WTC11 (cell line): ENCODE data around the gene SPACA5. TPM values are rescaled to one million over a fixed set of nuclear protein-coding genes. Genes with fewer than 3 reads are reported as not detected.
"Not testable (repeated sequence)": the region's sequence is repeated elsewhere in the genome, so short reads cannot be mapped to it uniquely, and the experiment has no call there.

Experiments used
- ATAC-seq: fragments of 200-7000 bp; cut with Tn5 transposase; 2 replicates; pipeline ENCODE4 v1.10.0; 2021; ENCODE audit warnings: mild to moderate bottlenecking, moderate library complexity
- Bru-seq: library from RNA; stranded (reverse); fragments of 400-500 nt; gene quantifications from one replicate; lab custom pipeline; 2021; lab: Mats Ljungman, UMichigan
- CTCF ChIA-PET: fragments of 300-600 bp; sonication (Branson Sonifier 250); formaldehyde crosslinking; loops from one replicate; lab custom pipeline; 2021; ENCODE audit warnings: antibody characterized with exemption; lab: Charles Lee
- POLR2A ChIA-PET: fragments of 350-600 bp; sonication (Branson Sonifier 250); formaldehyde crosslinking; loops from one replicate; lab custom pipeline; 2021; ENCODE audit warnings: antibody characterized with exemption; lab: Charles Lee
- DNase-seq: peaks from one replicate; pipeline ENCODE4 v3.0.0; 2021; ENCODE audit warnings: low spot score
- H3K27ac Mint-ChIP-seq: 2 replicates; pipeline ENCODE4 v1.8.0; 2021; ENCODE audit warnings: mixed read lengths
- H3K27me3 Mint-ChIP-seq: 2 replicates; pipeline ENCODE4 v1.8.0; 2021; ENCODE audit warnings: low read depth, mild to moderate bottlenecking, moderate library complexity, mixed read lengths
- H3K36me3 Mint-ChIP-seq: 2 replicates; pipeline ENCODE4 v1.8.0; 2021; ENCODE audit warnings: mixed read lengths
- H3K4me1 Mint-ChIP-seq: 2 replicates; pipeline ENCODE4 v1.8.0; 2022; ENCODE audit warnings: mixed read lengths
- H3K4me3 Mint-ChIP-seq: 2 replicates; pipeline ENCODE4 v1.8.0; 2021; ENCODE audit warnings: mild to moderate bottlenecking, moderate library complexity, mixed read lengths
- H3K9me3 Mint-ChIP-seq: 2 replicates; pipeline ENCODE4 v1.8.0; 2021; ENCODE audit warnings: mixed read lengths
- FOXJ3 ChIP-seq: sonication (generic); formaldehyde crosslinking; IDR thresholded peaks from 2 replicates; pipeline ENCODE4 v1.9.0; 2021; ENCODE audit warnings: missing genetic modification reagents, mild to moderate bottlenecking, borderline replicate concordance
- FOXK1 ChIP-seq: sonication (generic); formaldehyde crosslinking; IDR thresholded peaks from 2 replicates; pipeline ENCODE4 v1.8.0; 2022; ENCODE audit warnings: mild to moderate bottlenecking, moderate library complexity, missing genetic modification reagents
- IRF2 ChIP-seq: sonication (generic); formaldehyde crosslinking; IDR thresholded peaks from 2 replicates; pipeline ENCODE4 v1.8.0; 2022; ENCODE audit warnings: low read depth, missing genetic modification reagents, borderline replicate concordance
- NFATC4 ChIP-seq: fragments of 250-450 bp; sonication (Bioruptor Pico); IDR thresholded peaks from 2 replicates; pipeline ENCODE4 v1.9.0; 2021; ENCODE audit warnings: mild to moderate bottlenecking
- NFYB ChIP-seq: sonication (generic); formaldehyde crosslinking; conservative IDR thresholded peaks from 2 replicates; pipeline ENCODE4 v1.8.0; 2022; ENCODE audit warnings: low read depth, missing genetic modification reagents
- OVOL2 ChIP-seq: fragments of 250-450 bp; sonication (Bioruptor Pico); IDR thresholded peaks from 2 replicates; pipeline ENCODE4 v1.9.0; 2021; ENCODE audit warnings: mild to moderate bottlenecking, borderline replicate concordance
- ZNF317 ChIP-seq: sonication (generic); formaldehyde crosslinking; IDR thresholded peaks from 2 replicates; pipeline ENCODE4 v1.8.1; 2023; ENCODE audit warnings: low read depth, mild to moderate bottlenecking, moderate library complexity, missing genetic modification reagents, borderline replicate concordance
- ZNF423 ChIP-seq: fragments of 250-450 bp; sonication (Bioruptor Pico); IDR thresholded peaks from 2 replicates; pipeline ENCODE4 v2.1.2; 2022; ENCODE audit warnings: mild to moderate bottlenecking, moderate library complexity
- long read RNA-seq, 3 experiments: library from RNA in 1 of 3; library from capped mRNA in 1 of 3; library from polyadenylated mRNA in 1 of 3; unstranded in 2 of 3; stranded (forward) in 1 of 3; transcript quantifications; one replicate each; pipeline ENCODE4 v2.0.0, GENCODE V29; 2021
- total RNA-seq: library from RNA; stranded (reverse); gene quantifications from 3 replicates; pipeline ENCODE4 v1.2.3, GENCODE V29; 2021
- TF ChIP-seq, protein P1 (sequence below): sonication (generic); formaldehyde crosslinking; IDR thresholded peaks from 2 replicates; pipeline ENCODE4 v1.8.1; 2022; ENCODE audit warnings: low read depth, missing genetic modification reagents, borderline replicate concordance
- TF ChIP-seq, protein P2 (sequence below): sonication (generic); formaldehyde crosslinking; IDR thresholded peaks from 2 replicates; pipeline ENCODE4 v1.8.1; 2023; ENCODE audit warnings: mild to moderate bottlenecking, missing genetic modification reagents, moderate library complexity
- TF ChIP-seq, protein P3 (sequence below): sonication (generic); formaldehyde crosslinking; IDR thresholded peaks from 2 replicates; pipeline ENCODE4 v1.8.1; 2023; ENCODE audit warnings: mild to moderate bottlenecking, moderate library complexity, missing genetic modification reagents

Gene SPACA5
- total RNA-seq: not detected in 3 replicates
- percentile 15 among the genes with signal in this experiment for Bru-seq, nascent RNA
- long read RNA-seq, experiment 1: 0 reads
- long read RNA-seq, experiment 2: 0 reads
- long read RNA-seq, experiment 3: 0 reads

DNA sequence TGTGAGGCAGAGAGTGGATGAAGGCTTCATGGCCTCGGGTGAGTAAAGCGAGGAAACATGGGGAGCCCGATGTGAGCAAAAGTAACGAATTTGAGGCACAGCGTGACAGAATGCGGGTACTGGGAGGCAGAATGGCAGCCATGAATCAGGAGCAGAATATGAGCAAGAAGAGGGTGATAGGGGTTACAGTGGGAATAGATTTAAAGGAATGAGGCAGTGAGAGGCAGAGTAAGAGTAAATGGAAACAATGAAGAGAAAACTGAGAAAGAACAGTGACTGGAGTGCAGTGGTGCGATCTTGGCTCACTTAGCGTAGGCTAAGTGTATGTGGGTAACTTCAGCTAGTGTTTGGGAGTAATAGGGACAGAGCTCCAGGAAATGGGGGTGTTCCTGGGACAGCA, at the start of gene SPACA5:
Gene SPACA5, plus strand, starts transcription at position 301 of the 400 bp plus-strand sequence. CDS start 815 bp downstream, outside the sequence.
- H3K27ac Mint-ChIP-seq, H3K9me3 Mint-ChIP-seq, H3K27me3 Mint-ChIP-seq, H3K4me1 Mint-ChIP-seq, CTCF ChIA-PET, DNase-seq, POLR2A ChIA-PET, ATAC-seq, H3K4me3 Mint-ChIP-seq, H3K36me3 Mint-ChIP-seq: not testable (repeated sequence)

DNA sequence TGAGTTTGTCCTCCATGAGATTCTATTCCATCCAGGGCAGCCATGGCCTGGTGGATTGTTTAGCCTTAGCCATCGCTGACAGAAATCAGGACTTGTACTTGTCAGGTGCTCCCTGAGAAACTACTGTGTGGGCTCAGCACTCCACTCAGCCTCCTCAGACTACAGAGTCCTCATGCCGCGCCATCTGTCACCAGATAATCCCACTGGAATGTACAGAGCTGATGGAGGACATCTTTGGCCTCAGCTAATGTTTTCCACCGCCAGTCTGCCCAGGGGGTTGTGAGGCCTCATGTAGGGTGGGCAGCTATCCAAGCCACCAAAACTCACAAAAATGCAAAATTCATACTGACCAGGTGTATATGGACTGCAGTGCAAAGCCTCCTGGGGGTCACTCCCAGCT, 48.6 kb upstream of the SPACA5 start:
- not testable (repeated sequence) for H3K27me3 Mint-ChIP-seq, ATAC-seq, H3K27ac Mint-ChIP-seq

DNA sequence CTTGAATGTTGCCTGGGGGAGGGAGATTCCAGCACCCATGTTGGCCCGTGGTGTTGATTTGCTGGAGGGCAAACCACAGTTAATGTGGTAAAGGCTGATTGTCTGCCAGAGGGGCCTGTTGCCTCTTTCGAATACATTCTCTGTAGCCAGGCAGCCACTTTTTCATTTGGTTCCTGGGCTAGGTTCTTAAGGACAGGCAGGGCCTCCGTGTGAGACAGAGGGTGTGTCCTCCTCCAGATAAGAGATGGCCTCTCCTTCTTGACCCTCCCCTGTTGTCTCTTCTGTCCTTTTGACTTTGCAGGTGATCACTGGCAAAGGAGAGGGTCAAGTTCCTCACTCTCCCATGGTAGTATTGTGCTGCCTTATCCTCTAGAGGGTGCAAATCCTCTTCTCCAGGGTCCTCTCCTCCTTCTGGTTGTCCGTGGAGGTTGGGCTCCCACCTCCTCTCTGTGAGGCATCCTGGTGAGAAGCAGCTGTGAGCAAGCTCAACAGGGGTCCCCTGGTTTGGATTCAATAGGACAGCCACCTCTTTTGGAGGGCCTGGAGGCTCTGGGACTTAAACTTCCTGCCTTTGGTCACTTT, 47.9 kb upstream of the SPACA5 start:
- TF ChIP-seq OVOL2: no peak
- peak; percentile 77 for TF ChIP-seq ZNF423 (CRISPR knock-in tag)
- POLR2A ChIA-PET: no interaction called here
- H3K36me3 Mint-ChIP-seq: peaks cover 17% of the 10 kb centered on the region
- H3K9me3 Mint-ChIP-seq: peaks cover 22% of the 10 kb centered on the region
- H3K27me3 Mint-ChIP-seq: no peaks in the 10 kb centered on the region
- DNase-seq (no peak), ATAC-seq (peak; percentile 79)
- no peak overlapping the region for H3K4me3 Mint-ChIP-seq
- peaks cover 5% of the 10 kb centered on the region for H3K4me1 Mint-ChIP-seq
- CTCF ChIA-PET: interaction anchor here (0.9 to 1.6 kb wide), 2 partner anchors 22 to 152 kb away, joined by 3 to 7 read pairs; no protein-coding TSS in a partner anchor
- H3K27ac Mint-ChIP-seq: no peak overlapping the region

More for the DNA sequence above, 48.6 kb upstream of the SPACA5 start:
- CTCF ChIA-PET: interaction anchor here (0.9 to 1.6 kb wide), 2 partner anchors 22 to 151 kb away, joined by 3 to 7 read pairs; no protein-coding TSS in a partner anchor
- POLR2A ChIA-PET, H3K4me1 Mint-ChIP-seq, DNase-seq, H3K4me3 Mint-ChIP-seq: not testable (repeated sequence)
- H3K9me3 Mint-ChIP-seq: peaks cover 22% of the 10 kb centered on the region
- peaks cover 17% of the 10 kb centered on the region for H3K36me3 Mint-ChIP-seq

DNA sequence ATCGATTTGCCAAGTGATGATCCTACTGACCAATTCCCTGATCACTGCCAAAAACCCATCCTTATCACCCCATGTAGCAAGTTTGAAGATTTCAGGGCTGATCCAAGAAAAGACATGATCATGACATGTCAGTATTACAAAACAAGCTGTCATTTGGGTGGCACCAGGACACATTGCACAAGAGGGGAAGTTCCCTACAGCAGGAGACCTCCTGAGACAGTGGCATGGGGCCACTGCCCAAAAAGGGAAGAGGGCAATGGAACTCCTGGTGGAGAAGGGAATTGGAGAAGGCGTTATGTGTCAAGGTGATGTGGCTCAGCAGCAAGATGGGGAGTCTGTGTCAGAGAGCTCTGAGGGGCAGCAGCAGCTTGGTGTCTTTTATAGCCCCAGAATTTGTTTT, 46.4 kb upstream of the SPACA5 start:
- peaks cover 3% of the 10 kb centered on the region; the same call in 1 of the 2 replicates for H3K4me1 Mint-ChIP-seq
- peaks cover 35% of the 10 kb centered on the region for H3K9me3 Mint-ChIP-seq
- H3K36me3 Mint-ChIP-seq: peaks cover 28% of the 10 kb centered on the region
- POLR2A ChIA-PET: no interaction called here
- ATAC-seq: no peak
- H3K4me3 Mint-ChIP-seq: no peak overlapping the region
- H3K27me3 Mint-ChIP-seq: no peaks in the 10 kb centered on the region
- no peak for TF ChIP-seq FOXK1 (CRISPR knock-in tag)
- TF ChIP-seq NFYB (CRISPR knock-in tag): no peak
- TF ChIP-seq NFATC4 (CRISPR knock-in tag): no peak
- no peak for TF ChIP-seq FOXJ3 (CRISPR knock-in tag)
- TF ChIP-seq, protein P1, sequence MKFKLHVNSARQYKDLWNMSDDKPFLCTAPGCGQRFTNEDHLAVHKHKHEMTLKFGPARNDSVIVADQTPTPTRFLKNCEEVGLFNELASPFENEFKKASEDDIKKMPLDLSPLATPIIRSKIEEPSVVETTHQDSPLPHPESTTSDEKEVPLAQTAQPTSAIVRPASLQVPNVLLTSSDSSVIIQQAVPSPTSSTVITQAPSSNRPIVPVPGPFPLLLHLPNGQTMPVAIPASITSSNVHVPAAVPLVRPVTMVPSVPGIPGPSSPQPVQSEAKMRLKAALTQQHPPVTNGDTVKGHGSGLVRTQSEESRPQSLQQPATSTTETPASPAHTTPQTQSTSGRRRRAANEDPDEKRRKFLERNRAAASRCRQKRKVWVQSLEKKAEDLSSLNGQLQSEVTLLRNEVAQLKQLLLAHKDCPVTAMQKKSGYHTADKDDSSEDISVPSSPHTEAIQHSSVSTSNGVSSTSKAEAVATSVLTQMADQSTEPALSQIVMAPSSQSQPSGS (CRISPR knock-in tag): no peak
- TF ChIP-seq, protein P2, sequence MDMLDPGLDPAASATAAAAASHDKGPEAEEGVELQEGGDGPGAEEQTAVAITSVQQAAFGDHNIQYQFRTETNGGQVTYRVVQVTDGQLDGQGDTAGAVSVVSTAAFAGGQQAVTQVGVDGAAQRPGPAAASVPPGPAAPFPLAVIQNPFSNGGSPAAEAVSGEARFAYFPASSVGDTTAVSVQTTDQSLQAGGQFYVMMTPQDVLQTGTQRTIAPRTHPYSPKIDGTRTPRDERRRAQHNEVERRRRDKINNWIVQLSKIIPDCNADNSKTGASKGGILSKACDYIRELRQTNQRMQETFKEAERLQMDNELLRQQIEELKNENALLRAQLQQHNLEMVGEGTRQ: no peak
- TF ChIP-seq IRF2 (CRISPR knock-in tag): no peak
- no peak for TF ChIP-seq ZNF317 (CRISPR knock-in tag)
- TF ChIP-seq, protein P3, sequence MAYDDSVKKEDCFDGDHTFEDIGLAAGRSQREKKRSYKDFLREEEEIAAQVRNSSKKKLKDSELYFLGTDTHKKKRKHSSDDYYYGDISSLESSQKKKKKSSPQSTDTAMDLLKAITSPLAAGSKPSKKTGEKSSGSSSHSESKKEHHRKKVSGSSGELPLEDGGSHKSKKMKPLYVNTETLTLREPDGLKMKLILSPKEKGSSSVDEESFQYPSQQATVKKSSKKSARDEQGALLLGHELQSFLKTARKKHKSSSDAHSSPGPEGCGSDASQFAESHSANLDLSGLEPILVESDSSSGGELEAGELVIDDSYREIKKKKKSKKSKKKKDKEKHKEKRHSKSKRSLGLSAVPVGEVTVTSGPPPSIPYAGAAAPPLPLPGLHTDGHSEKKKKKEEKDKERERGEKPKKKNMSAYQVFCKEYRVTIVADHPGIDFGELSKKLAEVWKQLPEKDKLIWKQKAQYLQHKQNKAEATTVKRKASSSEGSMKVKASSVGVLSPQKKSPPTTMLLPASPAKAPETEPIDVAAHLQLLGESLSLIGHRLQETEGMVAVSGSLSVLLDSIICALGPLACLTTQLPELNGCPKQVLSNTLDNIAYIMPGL (CRISPR knock-in tag): no peak
- TF ChIP-seq, all 79 proteins: peak for 0
- CTCF ChIA-PET: no interaction called here
- no peak for DNase-seq
- no peak overlapping the region for H3K27ac Mint-ChIP-seq

DNA sequence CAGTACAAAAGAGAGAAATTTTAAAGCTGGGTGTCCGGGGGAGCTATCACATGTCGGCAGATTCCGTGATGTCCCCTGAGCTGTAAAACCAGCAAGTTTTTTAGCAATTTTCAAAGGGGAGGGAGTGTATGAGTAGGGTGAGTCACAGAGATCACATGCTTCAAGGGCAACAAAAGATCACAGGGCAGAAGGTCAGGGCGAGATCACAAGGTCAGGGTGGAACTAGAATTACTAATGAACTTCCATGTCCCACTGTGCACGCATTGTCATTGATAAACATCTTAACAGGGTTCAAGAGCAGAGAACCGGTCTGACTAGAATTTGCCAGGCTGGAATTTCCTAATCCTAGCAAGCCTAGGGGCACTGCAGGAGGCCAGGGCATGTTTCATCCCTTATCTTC, 45.0 kb upstream of the SPACA5 start:
- Mint-ChIP-seq H3K9me3 (peaks cover 35% of the 10 kb centered on the region), H3K36me3 (peaks cover 28% of the 10 kb centered on the region)
- DNase-seq, POLR2A ChIA-PET, H3K4me1 Mint-ChIP-seq, H3K27me3 Mint-ChIP-seq, H3K4me3 Mint-ChIP-seq, ATAC-seq, H3K27ac Mint-ChIP-seq: not testable (repeated sequence)
- CTCF ChIA-PET: interaction anchor here (0.6 kb wide), 1 partner anchor 112 kb away, joined by 4 read pairs; no protein-coding TSS in a partner anchor

DNA sequence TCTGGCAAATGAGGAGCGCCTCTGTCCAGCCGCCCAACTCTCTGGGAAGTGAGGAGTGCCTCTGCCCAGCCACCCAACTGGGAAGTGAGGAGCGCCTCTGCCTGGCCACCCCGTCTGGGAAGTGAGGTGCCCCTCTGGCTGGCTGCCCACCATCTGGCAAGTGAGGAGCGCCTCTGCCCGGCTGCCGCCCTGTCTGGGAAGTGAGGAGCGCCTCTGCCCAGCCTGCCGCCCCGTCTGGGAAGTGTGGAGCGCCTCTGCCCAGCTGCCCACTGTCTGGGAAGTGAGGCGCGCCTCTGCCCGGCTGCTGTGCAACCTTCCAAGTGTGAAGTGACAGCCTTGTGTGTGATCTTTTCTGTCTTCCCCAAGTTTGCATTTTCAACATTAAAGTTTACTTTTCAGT, 41.3 kb upstream of the SPACA5 start:
- H3K27me3 Mint-ChIP-seq, DNase-seq, H3K27ac Mint-ChIP-seq, H3K4me1 Mint-ChIP-seq, ATAC-seq, POLR2A ChIA-PET, CTCF ChIA-PET, H3K4me3 Mint-ChIP-seq: not testable (repeated sequence)
- peaks cover 28% of the 10 kb centered on the region for H3K36me3 Mint-ChIP-seq
- peaks cover 53% of the 10 kb centered on the region for H3K9me3 Mint-ChIP-seq
